ENCODE data around the gene COL27A1. TPM values are rescaled to one million over a fixed set of nuclear protein-coding genes. Genes with fewer than 3 reads are reported as not detected.

The COL27A1 gene
- total RNA-seq, 1 donor from 2014 or later: 3.9 TPM

GRCh38 chr9:114235033-114235661 lies 79.8 kb downstream of the COL27A1 start:
- H3K27ac Mint-ChIP-seq (ENCODE audit: unreplicated experiment): no peak overlapping the region
- no peaks in the 10 kb centered on the region for H3K9me3 Mint-ChIP-seq (ENCODE audit: unreplicated experiment)
- no peak for DNase-seq
- peaks cover 4% of the 10 kb centered on the region for H3K27me3 Mint-ChIP-seq (ENCODE audit: unreplicated experiment)
- H3K36me3 Mint-ChIP-seq (ENCODE audit: unreplicated experiment): no peaks in the 10 kb centered on the region
- no peak overlapping the region for H3K4me3 Mint-ChIP-seq (ENCODE audit: unreplicated experiment)
- H3K4me1 Mint-ChIP-seq (ENCODE audit: low read depth, unreplicated experiment): no peaks in the 10 kb centered on the region
- no peak for TF ChIP-seq CTCF (IDR thresholded peaks at IDR 0.05; ENCODE audit: partially characterized antibody, unreplicated experiment)

- no peak for TF ChIP-seq CTCF (IDR thresholded peaks at IDR 0.05; ENCODE audit: partially characterized antibody, unreplicated experiment)
- no peak for DNase-seq
- Mint-ChIP-seq H3K4me1 (ENCODE audit: low read depth, unreplicated experiment) (no peaks in the 10 kb centered on the region), H3K4me3 (ENCODE audit: unreplicated experiment) (no peak overlapping the region), H3K27ac (ENCODE audit: unreplicated experiment) (no peak overlapping the region), H3K36me3 (ENCODE audit: unreplicated experiment) (no peaks in the 10 kb centered on the region), H3K9me3 (ENCODE audit: unreplicated experiment) (no peaks in the 10 kb centered on the region), H3K27me3 (ENCODE audit: unreplicated experiment) (peaks cover 7% of the 10 kb centered on the region)
Observed at GRCh38 chr9:114236391-114237138, 81.2 kb downstream of the COL27A1 start.

- no peak for DNase-seq
- no peak for TF ChIP-seq CTCF (IDR thresholded peaks at IDR 0.05; ENCODE audit: partially characterized antibody, unreplicated experiment)
- no peaks in the 10 kb centered on the region for H3K9me3 Mint-ChIP-seq (ENCODE audit: unreplicated experiment)
- H3K4me3 Mint-ChIP-seq (ENCODE audit: unreplicated experiment): no peak overlapping the region
- no peaks in the 10 kb centered on the region for H3K36me3 Mint-ChIP-seq (ENCODE audit: unreplicated experiment)
- no peak overlapping the region for H3K27ac Mint-ChIP-seq (ENCODE audit: unreplicated experiment)
- no peaks in the 10 kb centered on the region for H3K4me1 Mint-ChIP-seq (ENCODE audit: low read depth, unreplicated experiment)
- H3K27me3 Mint-ChIP-seq (ENCODE audit: unreplicated experiment): peaks cover 7% of the 10 kb centered on the region
Observed at GRCh38 chr9:114237247-114237646, 81.9 kb downstream of the COL27A1 start.

- DNase-seq: no peak
Observed at GRCh38 chr9:114237781-114238180, 82.4 kb downstream of the COL27A1 start.

More at GRCh38 chr9:114237781-114238180, 82.4 kb downstream of the COL27A1 start:
- peaks cover 7% of the 10 kb centered on the region for H3K27me3 Mint-ChIP-seq (ENCODE audit: unreplicated experiment)
- no peaks in the 10 kb centered on the region for H3K9me3 Mint-ChIP-seq (ENCODE audit: unreplicated experiment)
- peaks cover under 1% of the 10 kb centered on the region for H3K4me1 Mint-ChIP-seq (ENCODE audit: low read depth, unreplicated experiment)
- H3K36me3 Mint-ChIP-seq (ENCODE audit: unreplicated experiment): no peaks in the 10 kb centered on the region
- no peak for TF ChIP-seq CTCF (IDR thresholded peaks at IDR 0.05; ENCODE audit: partially characterized antibody, unreplicated experiment)
- H3K4me3 Mint-ChIP-seq (ENCODE audit: unreplicated experiment): no peak overlapping the region
- H3K27ac Mint-ChIP-seq (ENCODE audit: unreplicated experiment): no peak overlapping the region
